Left lung (tissue), 10 donors: ENCODE data around the gene MPO. TPM values are rescaled to one million over a fixed set of nuclear protein-coding genes. Genes with fewer than 3 reads are reported as not detected.

Experiments
- ATAC-seq: fragments of 200-7000 bp; cut with Tn5 transposase; one replicate; pipeline ENCODE4 v1.9.1; 2020; ENCODE audit warnings: moderate library complexity
- DNase-seq, 4 donors: peaks; one replicate each; pipeline ENCODE4 v3.0.0-alpha.2; 2013 to 2020
- H3K27ac ChIP-seq, 2 donors: fragments of 200-600 bp; sonication (generic) in 1 of 2; one replicate each; pipeline versions ENCODE4 v1.5.0 to v1.8.0; 2020 to 2021
- H3K27me3 ChIP-seq, 2 donors: fragments of 200-600 bp; sonication (generic) in 1 of 2; one replicate each; pipeline versions ENCODE4 v1.5.0 to v1.8.0; 2020 to 2021
- H3K36me3 ChIP-seq, 2 donors: fragments of 200-600 bp; sonication (generic) in 1 of 2; one replicate each; pipeline versions ENCODE4 v1.5.0 to v1.8.0; 2020 to 2021
- H3K4me1 ChIP-seq, 2 donors: fragments of 200-600 bp; one replicate each; pipeline ENCODE4 v1.8.0; 2021
- H3K4me3 ChIP-seq, 2 donors: fragments of 200-600 bp; sonication (generic) in 1 of 2; one replicate each; pipeline versions ENCODE4 v1.5.0 to v1.8.0; 2020 to 2021; ENCODE audit warnings: mild to moderate bottlenecking in 1 of 2
- H3K9me3 ChIP-seq, 2 donors: fragments of 200-600 bp; sonication (generic) in 1 of 2; one replicate each; pipeline versions ENCODE4 v1.5.0 to v1.8.0; 2020 to 2021
- CTCF ChIP-seq, 2 donors: fragments of 200-600 bp; sonication (generic) in 1 of 2; IDR thresholded peaks; one replicate each; pipeline versions ENCODE4 v1.5.0 to v1.8.0; 2021; ENCODE audit warnings: antibody characterized with exemption in 2 of 2
- intact Hi-C, 2 donors: fragments of 100-400 bp; cut with DNase I; formaldehyde crosslinking; loops; one replicate each; pipeline versions ENCODE4 v1.11.2 to v1.14.2; 2022
- polyA plus RNA-seq, 6 donors: library from polyadenylated mRNA; unstranded; fragments of 120-200 nt; gene quantifications; one replicate each; pipeline ENCODE4 v1.2.1, GENCODE V29; 2013; ENCODE audit not compliant: insufficient read length in 6 of 6
- total RNA-seq, 2 donors: library from RNA; stranded (reverse); fragmentation: NEBNext Ultra II Directional; extraction: Animal tissue kit (Norgen Biotek cat#: 25700); gene quantifications; one replicate each; pipeline ENCODE4 v1.2.1, GENCODE V29; 2021
- donor health status: DM: no; HTN: yes; CAD: no.
- donor health status: DM: no; HTN: no; CAD: no.

The MPO gene
- total and polyA plus RNA-seq, 8 donors = 1.0 to 15.3 (median 11.2) TPM

- H3K4me3 ChIP-seq = no peak overlapping the region
- no peaks in the 10 kb centered on the region for H3K9me3 ChIP-seq
- DNase-seq (no peak), ATAC-seq (no peak)
- H3K27me3 ChIP-seq = peaks cover 0 to 58% of the 10 kb centered on the region in 2 donors
- intact Hi-C loops = no loop called here
- TF ChIP-seq CTCF (IDR thresholded peaks at IDR 0.05) = no peak
- H3K4me1 ChIP-seq = no peaks in the 10 kb centered on the region
- no peaks in the 10 kb centered on the region for H3K36me3 ChIP-seq
- no peak overlapping the region for H3K27ac ChIP-seq
Observed at GRCh38 chr17:58242171-58242784, 38.5 kb downstream of the MPO start.

GRCh38 chr17:58239987-58240386 lies 40.7 kb downstream of the MPO start:
- H3K36me3 ChIP-seq = no peaks in the 10 kb centered on the region
- H3K4me1 ChIP-seq = no peaks in the 10 kb centered on the region
- no peak for TF ChIP-seq CTCF (IDR thresholded peaks at IDR 0.05)
- intact Hi-C loops = no loop called here
- ATAC-seq (no peak), DNase-seq (no peak)
- no peaks in the 10 kb centered on the region for H3K9me3 ChIP-seq
- peaks cover 4 to 67% of the 10 kb centered on the region in 2 donors for H3K27me3 ChIP-seq
- H3K4me3 ChIP-seq = no peak overlapping the region
- no peak overlapping the region for H3K27ac ChIP-seq

- ATAC-seq (no peak), DNase-seq (no peak)
- no peak within 1 kb of the TSS for H3K27ac ChIP-seq
- H3K4me1 ChIP-seq = no peaks in the 10 kb centered on the region
- intact Hi-C loops = no loop called here
- H3K27me3 ChIP-seq = peaks cover 4 to 67% of the 10 kb centered on the region in 2 donors
- no peaks in the 10 kb centered on the region for H3K9me3 ChIP-seq
- no peak for TF ChIP-seq CTCF (IDR thresholded peaks at IDR 0.05)
- H3K4me3 ChIP-seq = no peak within 1 kb of the TSS
- H3K36me3 ChIP-seq = no peaks in the 10 kb centered on the region
Observed at GRCh38 chr17:58238147-58238634, 42.5 kb downstream of the MPO start, which contains the start of gene LPO. TSS of gene LPO (plus strand) at chr17:58238584. CDS start at chr17:58242980, 4,396 bp downstream.

GRCh38 chr17:58236394-58236793 lies 44.3 kb downstream of the MPO start:
- intact Hi-C loops = no loop called here
- peaks cover 0 to 6% of the 10 kb centered on the region in 2 donors for H3K4me1 ChIP-seq
- no peak overlapping the region for H3K27ac ChIP-seq
- peaks cover 4 to 61% of the 10 kb centered on the region in 2 donors for H3K27me3 ChIP-seq
- H3K9me3 ChIP-seq = no peaks in the 10 kb centered on the region
- H3K36me3 ChIP-seq = no peaks in the 10 kb centered on the region
- H3K4me3 ChIP-seq = no peak overlapping the region
- DNase-seq = no peak
- ATAC-seq = no peak
- TF ChIP-seq CTCF (IDR thresholded peaks at IDR 0.05) = no peak

GRCh38 chr17:58235821-58236220 lies 44.9 kb downstream of the MPO start:
- no peak overlapping the region for H3K27ac ChIP-seq
- no peaks in the 10 kb centered on the region for H3K36me3 ChIP-seq
- DNase-seq (no peak), ATAC-seq (no peak)
- TF ChIP-seq CTCF (IDR thresholded peaks at IDR 0.05) = no peak
- H3K4me1 ChIP-seq = peaks cover 0 to 6% of the 10 kb centered on the region in 2 donors
- no peak overlapping the region for H3K4me3 ChIP-seq
- H3K9me3 ChIP-seq = no peaks in the 10 kb centered on the region
- peaks cover 4 to 56% of the 10 kb centered on the region in 2 donors for H3K27me3 ChIP-seq
- intact Hi-C loops = no loop called here
